Smooth muscle cell (in vitro differentiated cells): Measurements from ENCODE around the gene GPRIN2. TPM values are rescaled to one million over a fixed set of nuclear protein-coding genes. Genes with fewer than 3 reads are reported as not detected.

Experiments
- DNase-seq: peaks from one replicate; lab custom pipeline; 2025; ENCODE audit not compliant: unreplicated experiment; lab: John Stamatoyannopoulos, UW
- H2AFZ ChIP-seq: fragments of 200-600 bp; sonication (generic); 2 replicates; pipeline ENCODE4 v1.6.0; 2016; ENCODE audit warnings: antibody characterized with exemption, low read depth, mild to moderate bottlenecking
- H3F3A ChIP-seq: fragments of 200-600 bp; sonication (generic); 2 replicates; pipeline ENCODE4 v1.6.0; 2017; ENCODE audit warnings: antibody characterized with exemption, low read depth
- H3K27ac ChIP-seq: fragments of 200-600 bp; sonication (generic); 2 replicates; pipeline ENCODE4 v1.5.1; 2016; ENCODE audit warnings: low read depth, mild to moderate bottlenecking
- H3K27me3 ChIP-seq: fragments of 200-600 bp; sonication (generic); 2 replicates; pipeline ENCODE4 v1.6.1; 2016; ENCODE audit warnings: low read depth, mild to moderate bottlenecking
- H3K36me3 ChIP-seq: fragments of 200-600 bp; sonication (generic); 2 replicates; pipeline ENCODE4 v1.5.1; 2016; ENCODE audit warnings: low read depth
- H3K4me1 ChIP-seq: fragments of 200-600 bp; sonication (generic); 2 replicates; pipeline ENCODE4 v1.5.1; 2016; ENCODE audit warnings: low read depth
- H3K4me2 ChIP-seq: fragments of 200-600 bp; sonication (generic); 2 replicates; pipeline ENCODE4 v1.6.0; 2016; ENCODE audit warnings: mild to moderate bottlenecking
- H3K4me3 ChIP-seq: fragments of 200-600 bp; sonication (generic); 2 replicates; pipeline ENCODE4 v1.5.1; 2016; ENCODE audit warnings: mild to moderate bottlenecking
- H3K79me2 ChIP-seq: fragments of 200-600 bp; sonication (generic); 2 replicates; pipeline ENCODE4 v1.6.0; 2016; ENCODE audit warnings: low read depth, mild to moderate bottlenecking
- H3K9ac ChIP-seq: fragments of 200-600 bp; sonication (generic); 2 replicates; pipeline ENCODE4 v1.6.0; 2016; ENCODE audit warnings: low read depth
- H3K9me3 ChIP-seq: fragments of 200-600 bp; sonication (generic); replicated peaks from 2 replicates; pipeline ENCODE4 v1.5.1; 2016; ENCODE audit warnings: low read depth
- H4K20me1 ChIP-seq: fragments of 200-600 bp; sonication (generic); 2 replicates; pipeline ENCODE4 v1.6.0; 2016; ENCODE audit warnings: low read depth
- WGBS: methylation state at CpG from one replicate; pipeline ENCODE4 v1.1.7; 2016; ENCODE audit warnings: low lambda C conversion rate; 5-methylcytosine and 5-hydroxymethylcytosine counted together
- polyA plus RNA-seq: library from polyadenylated mRNA; unstranded; fragments of >200 nt; fragmentation: Nextera tagmentation; extraction: Ambion mirVana; gene quantifications from 2 replicates; pipeline ENCODE4 v1.2.1, GENCODE V29; 2016
- total RNA-seq: library from RNA; depleted of rRNA; stranded (reverse); fragments of >200 nt; gene quantifications from 2 replicates; pipeline ENCODE4 v1.2.3, GENCODE V29; 2014
- TF ChIP-seq, protein P1 (sequence below): fragments of 200-600 bp; sonication (generic); IDR thresholded peaks from 2 replicates; pipeline ENCODE4 v1.5.1; 2017; ENCODE audit warnings: borderline replicate concordance, mild to moderate bottlenecking, antibody characterized with exemption; ENCODE audit not compliant: insufficient read depth, poor library complexity, severe bottlenecking

GPRIN2 gene
- total and polyA plus RNA-seq, 2 experiments from 2014 or later = 0.54 TPM; not detected in 1

DNA sequence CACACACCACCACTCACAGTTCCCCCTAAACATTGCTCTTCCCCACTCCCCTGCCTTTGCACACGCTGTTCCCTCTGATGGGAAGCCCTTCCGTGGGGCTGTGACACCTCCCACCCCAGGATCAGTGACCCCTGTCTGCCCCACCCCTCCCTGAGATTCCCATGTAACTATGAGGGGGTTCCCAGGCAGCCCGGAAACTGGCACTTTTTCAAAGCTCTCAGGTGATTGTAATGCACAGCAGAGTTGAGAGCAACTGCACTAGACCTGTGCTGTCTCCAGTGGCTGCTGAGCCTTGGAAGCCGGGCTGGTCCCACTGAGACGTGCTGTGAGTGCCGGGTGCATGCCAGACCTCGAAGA is 29.8 kb downstream of the GPRIN2 start:
- no peak for DNase-seq
- H3K27me3 ChIP-seq = no peaks in the 10 kb centered on the region
- no peaks in the 10 kb centered on the region for H3K9me3 ChIP-seq
- no peaks in the 10 kb centered on the region for H3K36me3 ChIP-seq
- no peak overlapping the region for H3K27ac ChIP-seq
- H3K4me2 ChIP-seq = no peak overlapping the region
- no peak overlapping the region for H3K4me3 ChIP-seq
- peaks cover 7% of the 10 kb centered on the region for H3F3A ChIP-seq
- H4K20me1 ChIP-seq = no peaks in the 10 kb centered on the region
- H2AFZ ChIP-seq = no peak overlapping the region
- 83% methylated on average over 7 of the region's 7 CpGs for WGBS
- TF ChIP-seq, protein P1, sequence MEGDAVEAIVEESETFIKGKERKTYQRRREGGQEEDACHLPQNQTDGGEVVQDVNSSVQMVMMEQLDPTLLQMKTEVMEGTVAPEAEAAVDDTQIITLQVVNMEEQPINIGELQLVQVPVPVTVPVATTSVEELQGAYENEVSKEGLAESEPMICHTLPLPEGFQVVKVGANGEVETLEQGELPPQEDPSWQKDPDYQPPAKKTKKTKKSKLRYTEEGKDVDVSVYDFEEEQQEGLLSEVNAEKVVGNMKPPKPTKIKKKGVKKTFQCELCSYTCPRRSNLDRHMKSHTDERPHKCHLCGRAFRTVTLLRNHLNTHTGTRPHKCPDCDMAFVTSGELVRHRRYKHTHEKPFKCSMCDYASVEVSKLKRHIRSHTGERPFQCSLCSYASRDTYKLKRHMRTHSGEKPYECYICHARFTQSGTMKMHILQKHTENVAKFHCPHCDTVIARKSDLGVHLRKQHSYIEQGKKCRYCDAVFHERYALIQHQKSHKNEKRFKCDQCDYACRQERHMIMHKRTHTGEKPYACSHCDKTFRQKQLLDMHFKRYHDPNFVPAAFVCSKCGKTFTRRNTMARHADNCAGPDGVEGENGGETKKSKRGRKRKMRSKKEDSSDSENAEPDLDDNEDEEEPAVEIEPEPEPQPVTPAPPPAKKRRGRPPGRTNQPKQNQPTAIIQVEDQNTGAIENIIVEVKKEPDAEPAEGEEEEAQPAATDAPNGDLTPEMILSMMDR = no peak
- H3K79me2 ChIP-seq = no peaks in the 10 kb centered on the region
- no peak overlapping the region for H3K9ac ChIP-seq
- H3K4me1 ChIP-seq = peaks cover 7% of the 10 kb centered on the region

DNA sequence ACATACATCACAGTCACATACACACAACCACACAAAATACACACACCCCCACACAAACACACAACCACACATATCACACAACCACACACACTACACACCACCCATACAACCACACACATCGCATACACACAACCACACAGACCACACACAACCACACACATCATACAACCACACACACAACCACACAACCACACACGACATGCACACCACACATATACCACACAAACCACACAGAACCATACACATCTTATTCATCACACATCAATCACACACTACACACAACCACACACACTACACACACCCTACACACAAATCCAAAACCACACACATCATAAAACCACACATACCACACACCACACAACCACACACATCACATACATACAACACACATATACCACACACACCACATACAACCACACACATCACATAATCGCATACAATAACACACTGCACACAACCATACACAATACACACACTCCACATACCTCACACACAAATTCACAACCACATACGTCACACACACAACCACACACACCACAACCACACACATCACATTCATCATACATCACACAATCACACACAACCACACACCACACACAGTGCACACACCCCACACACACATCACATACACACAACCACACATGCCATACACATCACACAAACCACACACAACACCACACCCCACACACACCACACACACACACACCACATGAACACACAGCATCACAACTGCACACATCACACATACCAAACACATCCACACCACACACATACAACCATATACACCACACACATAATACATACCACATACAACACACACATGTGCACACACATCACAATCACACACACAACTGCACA is 30.4 kb downstream of the GPRIN2 start:
- no peak overlapping the region for H2AFZ ChIP-seq
- no peak overlapping the region for H3K4me2 ChIP-seq
- no peak overlapping the region for H3K4me3 ChIP-seq
- no peaks in the 10 kb centered on the region for H4K20me1 ChIP-seq
- H3F3A ChIP-seq = peaks cover 7% of the 10 kb centered on the region
- H3K27ac ChIP-seq = no peak overlapping the region
- no peaks in the 10 kb centered on the region for H3K79me2 ChIP-seq
- H3K36me3 ChIP-seq = no peaks in the 10 kb centered on the region
- H3K9me3 ChIP-seq = no peaks in the 10 kb centered on the region
- H3K4me1 ChIP-seq = peaks cover 7% of the 10 kb centered on the region
- TF ChIP-seq, protein P1 = no peak
- DNase-seq = no peak
- no peak overlapping the region for H3K9ac ChIP-seq
- WGBS = 95% methylated on average over 4 of the region's 4 CpGs
- no peaks in the 10 kb centered on the region for H3K27me3 ChIP-seq

DNA sequence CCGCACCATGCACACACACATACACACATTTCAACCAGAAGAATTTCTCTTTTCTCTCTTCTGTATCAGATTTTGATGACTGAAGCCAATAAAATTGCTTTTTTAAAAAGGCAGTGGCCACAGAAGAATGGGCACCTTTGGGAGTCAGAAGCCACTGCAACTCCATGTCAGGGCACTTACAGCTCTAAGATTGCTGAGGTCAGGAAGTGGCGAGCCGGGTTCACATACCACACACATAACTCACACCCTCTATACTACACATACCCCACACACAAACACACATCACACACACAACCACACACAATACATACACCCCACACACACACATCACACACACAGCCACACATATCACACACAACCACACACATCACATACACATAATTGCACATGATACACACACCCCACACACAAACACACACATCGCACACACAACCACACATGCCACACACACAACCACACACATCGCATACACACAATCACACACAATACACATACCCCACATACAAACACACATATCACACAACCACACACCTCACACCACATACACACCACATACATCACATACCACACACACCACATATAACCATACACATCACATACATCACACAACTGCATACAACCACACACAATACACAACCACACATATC is 31.2 kb downstream of the GPRIN2 start:
- H3K9me3 ChIP-seq = no peaks in the 10 kb centered on the region
- DNase-seq = no peak
- 77% methylated on average over 5 of the region's 5 CpGs for WGBS
- H3K4me1 ChIP-seq = peaks cover 7% of the 10 kb centered on the region
- TF ChIP-seq, protein P1 = no peak
- H3K9ac ChIP-seq = peak overlapping the region; percentile 54
- H3K4me3 ChIP-seq = no peak overlapping the region
- no peaks in the 10 kb centered on the region for H4K20me1 ChIP-seq
- peaks cover 7% of the 10 kb centered on the region for H3F3A ChIP-seq
- H3K27me3 ChIP-seq = no peaks in the 10 kb centered on the region
- no peaks in the 10 kb centered on the region for H3K79me2 ChIP-seq
- H3K27ac ChIP-seq = peak overlapping the region; percentile 79
- no peaks in the 10 kb centered on the region for H3K36me3 ChIP-seq
- H2AFZ ChIP-seq = no peak overlapping the region
- peak overlapping the region; percentile 3 for H3K4me2 ChIP-seq
